ENCODE results near the gene FBXO42. TPM values are rescaled to one million over a fixed set of nuclear protein-coding genes. Genes with fewer than 3 reads are reported as not detected.

FBXO42 gene
- total and polyA plus RNA-seq, 9 of the 15 experiments (the other 6 are each of a cell fraction or from before 2014, with no cell fraction given): 7.2 to 24.8 (median 17.4) TPM

GRCh38 chr1:16296643-16297042 lies 55.6 kb downstream of the FBXO42 start:
- Histone ChIP-seq H3K9ac (ENCODE audit: insufficient read depth in 1 of 2, low read depth in 2 of 2, low read length in 2 of 2) (no peak overlapping the region), H3K9me1 (ENCODE audit: control insufficient read depth, insufficient read depth, low read length) (no peaks in the 10 kb centered on the region), H3K4me1 (replicated peaks in 1 of 2; ENCODE audit: control insufficient read depth in 2 of 2, insufficient read depth in 2 of 2, low read length in 2 of 2) (peaks cover 0 to 3% of the 10 kb centered on the region in 2 experiments; a peak in 1 of 5 replicates), H3K36me3 (ENCODE audit: control insufficient read depth, insufficient read depth, low read length) (peaks cover 59% of the 10 kb centered on the region; the same call in 2 of the 3 replicates), H3K79me2 (ENCODE audit: control insufficient read depth, insufficient read depth, low read length) (no peaks in the 10 kb centered on the region), H2AFZ (ENCODE audit: low read depth, low read length) (no peak overlapping the region), H3K27me3 (ENCODE audit: control insufficient read depth in 2 of 2, insufficient read depth in 2 of 2, low read length in 2 of 2) (no peaks in the 10 kb centered on the region), H3K27ac (ENCODE audit: extremely low read depth, low read depth, low read length) (no peak overlapping the region), H3K4me2 (ENCODE audit: insufficient read depth, low read length) (no peak overlapping the region), H3K4me3 (no peak overlapping the region), H3K9me3 (replicated peaks; ENCODE audit: control insufficient read depth, insufficient read depth, low read depth, low read length) (no peaks in the 10 kb centered on the region), H4K20me1 (replicated peaks; ENCODE audit: control insufficient read depth, insufficient read depth, low read length) (0 out of 2 replicates have a peak, but pooled peaks cover 5% of the 10 kb centered on the region)
- TF ChIP-seq SOX6 (IDR thresholded peaks at IDR 0.05) (no peak), DNMT1 (IDR thresholded peaks at IDR 0.05) (no peak), ZNF121 (CRISPR knock-in tag; conservative IDR thresholded peaks at IDR 0.05) (0 out of 2 replicates have a peak, but pooled peaks have one; percentile 8)
- ChIA-PET CTCF (ENCODE audit: low intra/inter-chr PET ratio) (no interaction called here), POLR2A (no interaction called here)
- ATAC-seq (no peak), FAIRE-seq (no peak), DNase-seq (ENCODE audit: extremely low read depth in 1 of 4, low spot score in 3 of 4) (no peak)
- in situ Hi-C loops (cut with MboI) (no loop called here), intact Hi-C loops (cut with micrococcal nuclease) (no loop called here)
- WGBS (ENCODE audit: insufficient coverage, low coverage, missing lambda C conversion rate): 73% methylated on average over 4 of the region's 4 CpGs
- no TSS peak for BruUV-seq (replicated peaks)

GRCh38 chr1:16294219-16295212 lies 57.8 kb downstream of the FBXO42 start:
- ChIA-PET CTCF (ENCODE audit: low intra/inter-chr PET ratio) (no interaction called here), POLR2A (interaction anchor here (0.8 to 1.5 kb wide), 4 partner anchors 10 to 58 kb away, joined by 3 to 4 read pairs (median 3); partner anchors contain the start of gene FBXO42)
- FAIRE-seq: no peak
- H3K79me2 ChIP-seq (ENCODE audit: control insufficient read depth, insufficient read depth, low read length): 0 out of 3 replicates have a peak, but pooled peaks cover 2% of the 10 kb centered on the region
- in situ Hi-C loops (cut with MboI) (no loop called here), intact Hi-C loops (cut with micrococcal nuclease) (no loop called here)
- H3K36me3 ChIP-seq (ENCODE audit: control insufficient read depth, insufficient read depth, low read length): peaks cover 58% of the 10 kb centered on the region
- H4K20me1 ChIP-seq (replicated peaks; ENCODE audit: control insufficient read depth, insufficient read depth, low read length): no peaks in the 10 kb centered on the region
- DNase-seq (ENCODE audit: extremely low read depth in 1 of 4, low spot score in 3 of 4): no peak
- H3K27ac ChIP-seq (ENCODE audit: extremely low read depth, low read depth, low read length): no peak overlapping the region
- no peaks in the 10 kb centered on the region for H3K9me1 ChIP-seq (ENCODE audit: control insufficient read depth, insufficient read depth, low read length)
- H3K4me1 ChIP-seq (replicated peaks in 1 of 2; ENCODE audit: control insufficient read depth in 2 of 2, insufficient read depth in 2 of 2, low read length in 2 of 2): peaks cover 0 to 3% of the 10 kb centered on the region in 2 experiments; a peak in 1 of 5 replicates
- no peak overlapping the region for H3K4me2 ChIP-seq (ENCODE audit: insufficient read depth, low read length)
- no peak overlapping the region for H3K9ac ChIP-seq (ENCODE audit: insufficient read depth in 1 of 2, low read depth in 2 of 2, low read length in 2 of 2)
- H3K4me3 ChIP-seq: no peak overlapping the region
- ATAC-seq: no peak
- H3K27me3 ChIP-seq (ENCODE audit: control insufficient read depth in 2 of 2, insufficient read depth in 2 of 2, low read length in 2 of 2): no peaks in the 10 kb centered on the region
- no peak overlapping the region for H2AFZ ChIP-seq (ENCODE audit: low read depth, low read length)
- BruUV-seq (replicated peaks): no TSS peak
- WGBS (ENCODE audit: insufficient coverage, low coverage, missing lambda C conversion rate): 71% methylated on average over 3 of the region's 3 CpGs
- no peaks in the 10 kb centered on the region for H3K9me3 ChIP-seq (replicated peaks; ENCODE audit: control insufficient read depth, insufficient read depth, low read depth, low read length)
- no peak for TF ChIP-seq SRSF9 (IDR thresholded peaks at IDR 0.05; ENCODE audit: borderline replicate concordance, low read depth, low read length)
- no peak for TF ChIP-seq TAL1 (IDR thresholded peaks at IDR 0.05)
- TF ChIP-seq NCOA6 (IDR thresholded peaks at IDR 0.05): no peak
- no peak for TF ChIP-seq POLR2G (IDR thresholded peaks at IDR 0.05; ENCODE audit: low read depth, low read length)
- no peak for TF ChIP-seq MEF2D (tag; conservative IDR thresholded peaks at IDR 0.05; ENCODE audit: low read depth)
- TF ChIP-seq CTCFL (IDR thresholded peaks at IDR 0.05; ENCODE audit: borderline replicate concordance, insufficient read depth, low read depth, low read length, poor library complexity, severe bottlenecking): no peak
- TF ChIP-seq GABPB1 (CRISPR knock-in tag; IDR thresholded peaks at IDR 0.05): no peak
- TF ChIP-seq MAFK (IDR thresholded peaks at IDR 0.05; ENCODE audit: low read length): peak; percentile 18; the same call in 1 of the 2 replicates
- TF ChIP-seq BRD4 (IDR thresholded peaks at IDR 0.05): no peak
- TF ChIP-seq ZFP36 (IDR thresholded peaks at IDR 0.05; ENCODE audit: low read depth, low read length, partially characterized antibody): no peak
- TF ChIP-seq MAFF (IDR thresholded peaks at IDR 0.05; ENCODE audit: low read length): peak; percentile 56; the same call in 1 of the 2 replicates

Data from K562 (cell line).